AG08395 (cell line): ENCODE results near the gene PILRB.
"Not testable (repeated sequence)": the region's sequence is repeated elsewhere in the genome, so short reads cannot be mapped to it uniquely, and the experiment has no call there.

Experiments used
- DNase-seq: peaks from one replicate; pipeline ENCODE4 v3.0.0; 2012; ENCODE audit warnings: mixed read lengths, low spot score

Gene PILRB

DNA sequence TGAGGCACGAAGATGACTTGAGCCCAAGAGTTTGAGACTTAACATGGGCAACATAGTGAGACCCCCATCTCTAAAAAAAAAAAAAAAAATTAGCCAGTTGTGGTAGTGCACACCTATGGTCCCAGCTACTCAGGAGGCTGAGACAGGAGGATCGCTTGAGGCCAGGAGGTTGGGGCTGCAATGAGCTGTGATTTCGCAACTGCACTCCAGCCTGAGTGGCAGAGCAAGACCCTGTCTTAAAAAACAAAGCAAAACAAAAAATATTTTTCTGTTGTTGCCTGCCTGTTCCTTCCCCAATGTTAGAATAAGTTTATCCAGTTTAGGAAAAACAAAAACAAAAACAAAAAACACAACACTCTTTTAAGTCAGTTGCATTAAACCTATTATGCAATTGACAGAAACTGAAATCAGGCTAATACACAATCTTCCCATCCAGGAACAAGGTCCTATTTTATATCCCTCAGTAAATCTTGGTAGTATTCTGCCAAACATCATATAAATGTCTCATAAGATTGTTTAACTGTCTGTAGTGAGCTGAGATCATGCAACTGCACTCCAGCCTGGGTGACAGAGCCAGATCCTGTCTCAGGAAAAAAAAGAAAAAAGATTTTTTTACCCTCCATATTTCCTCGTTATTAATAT, 20.3 kb downstream of the PILRB start:
- no peak for DNase-seq

GRCh38 chr7:100380196-100380595, 22.3 kb downstream of the PILRB start:
- no peak for DNase-seq

DNA sequence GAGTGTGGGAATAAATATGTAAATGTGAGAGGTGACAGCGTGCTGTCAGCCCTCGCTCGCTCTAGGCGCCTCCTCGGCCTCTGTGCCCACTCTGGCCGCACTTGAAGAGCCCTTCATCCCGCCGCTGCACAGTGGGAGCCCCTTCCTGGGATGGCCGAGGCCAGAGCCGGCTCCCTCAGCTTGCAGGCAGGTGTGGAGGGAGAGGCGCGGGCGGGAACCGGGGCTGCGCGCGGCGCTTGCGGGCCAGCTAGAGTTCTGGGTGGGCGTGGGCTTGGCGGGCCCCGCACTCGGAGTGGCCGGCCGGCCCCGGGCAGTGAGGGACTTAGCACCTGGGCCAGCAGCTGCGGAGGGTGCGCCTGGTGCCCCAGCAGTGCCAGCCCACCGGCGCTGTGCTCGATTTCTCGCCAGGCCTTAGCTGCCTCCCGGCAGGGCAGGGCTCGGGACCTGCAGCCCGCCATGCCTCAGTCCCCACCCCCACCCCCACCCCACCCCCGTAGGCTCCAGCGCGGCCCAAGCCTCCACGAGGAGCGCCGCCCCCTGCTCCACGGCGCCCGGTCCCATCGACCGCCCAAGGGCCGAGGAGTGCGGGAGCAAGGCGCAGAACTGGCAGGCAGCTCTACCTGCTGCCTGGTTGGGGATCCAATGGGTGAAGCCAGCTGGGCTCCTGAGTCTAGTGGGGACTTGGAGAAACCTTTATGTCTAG, 23.8 kb downstream of the PILRB start:
- DNase-seq: not testable (repeated sequence)

DNA sequence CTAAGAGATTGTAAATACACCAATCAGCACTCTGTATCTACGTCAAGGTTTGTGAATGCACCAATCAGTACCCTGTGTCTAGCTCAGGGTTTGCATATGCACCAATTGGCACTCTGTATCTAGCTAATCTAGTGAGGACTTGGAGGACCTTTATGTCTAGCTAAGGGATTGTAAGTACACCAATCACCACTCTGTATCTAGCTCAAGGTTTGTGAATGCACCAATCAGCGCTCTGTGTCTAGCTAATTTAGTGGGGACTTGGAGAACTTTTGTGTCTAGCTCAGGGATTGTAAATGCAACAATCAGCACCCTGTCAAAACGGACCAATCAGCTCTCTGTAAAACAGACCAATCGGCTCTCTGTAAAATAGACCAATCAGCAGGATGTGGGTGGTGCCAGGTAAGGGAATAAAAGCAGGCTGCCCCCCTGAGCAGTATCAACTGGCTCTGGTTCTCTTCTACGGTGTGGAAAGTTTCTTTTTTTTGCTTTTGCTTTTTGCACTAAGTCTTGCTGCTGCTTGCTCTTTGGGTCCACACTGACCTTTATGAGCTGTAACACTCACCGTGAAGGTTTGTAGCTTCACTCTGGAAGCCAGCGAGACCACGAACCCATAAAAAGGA, 24.4 kb downstream of the PILRB start:
- not testable (repeated sequence) for DNase-seq

DNA sequence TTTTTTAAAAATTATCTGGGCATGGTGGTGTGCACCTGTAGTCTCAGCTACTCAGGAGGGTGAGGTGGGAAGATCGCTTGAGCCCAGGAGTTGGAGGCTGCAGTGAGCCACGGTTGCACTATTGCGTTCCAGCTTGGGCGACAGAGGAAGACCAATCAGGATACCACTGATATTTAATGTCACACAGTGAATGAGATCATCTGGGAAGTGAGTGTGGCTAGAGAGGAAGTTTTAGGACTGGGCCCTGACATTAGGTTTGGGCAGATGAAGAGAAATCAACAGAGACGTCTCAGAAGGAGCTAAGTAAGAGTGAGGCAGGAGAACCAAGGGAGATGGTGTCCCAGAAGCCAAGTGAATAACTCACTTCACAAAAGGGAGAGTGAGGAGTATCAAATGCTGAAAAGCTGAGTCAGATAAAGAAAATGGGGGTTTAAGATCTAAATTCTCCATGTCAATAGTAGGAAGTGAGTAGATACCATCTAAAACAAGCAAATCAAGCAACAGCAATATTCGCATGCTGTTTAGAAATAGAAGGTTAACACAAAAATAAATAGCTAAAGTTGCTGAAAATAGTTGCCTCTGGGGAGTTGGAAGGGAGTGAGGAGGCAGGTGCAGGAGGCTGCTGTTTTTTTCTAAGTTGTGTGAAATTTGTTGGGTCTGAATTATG, 26.8 kb downstream of the PILRB start:
- no peak for DNase-seq

DNA sequence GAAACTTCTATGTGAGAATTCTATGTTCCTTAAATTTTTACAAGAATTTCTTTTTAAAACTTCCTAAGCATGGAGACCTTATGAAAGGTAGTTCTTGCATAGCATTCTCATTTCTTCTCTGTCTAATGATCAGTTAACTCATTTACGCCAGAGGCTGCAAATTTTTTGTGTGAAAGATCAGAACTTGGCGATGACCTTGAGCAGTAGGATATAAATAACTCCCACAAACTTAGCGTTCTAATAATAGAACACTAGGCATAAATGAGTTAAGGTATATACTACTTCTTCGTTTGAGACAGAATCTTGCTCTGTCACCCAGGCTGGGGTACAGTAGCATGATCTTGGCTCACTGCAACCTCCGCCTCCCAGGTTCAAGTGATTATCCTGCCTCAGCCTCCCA, 29.0 kb downstream of the PILRB start:
- no peak for DNase-seq

- no peak for DNase-seq
These were observed 29.8 kb downstream of the PILRB start for GRCh38 chr7:100387695-100388094.

DNA sequence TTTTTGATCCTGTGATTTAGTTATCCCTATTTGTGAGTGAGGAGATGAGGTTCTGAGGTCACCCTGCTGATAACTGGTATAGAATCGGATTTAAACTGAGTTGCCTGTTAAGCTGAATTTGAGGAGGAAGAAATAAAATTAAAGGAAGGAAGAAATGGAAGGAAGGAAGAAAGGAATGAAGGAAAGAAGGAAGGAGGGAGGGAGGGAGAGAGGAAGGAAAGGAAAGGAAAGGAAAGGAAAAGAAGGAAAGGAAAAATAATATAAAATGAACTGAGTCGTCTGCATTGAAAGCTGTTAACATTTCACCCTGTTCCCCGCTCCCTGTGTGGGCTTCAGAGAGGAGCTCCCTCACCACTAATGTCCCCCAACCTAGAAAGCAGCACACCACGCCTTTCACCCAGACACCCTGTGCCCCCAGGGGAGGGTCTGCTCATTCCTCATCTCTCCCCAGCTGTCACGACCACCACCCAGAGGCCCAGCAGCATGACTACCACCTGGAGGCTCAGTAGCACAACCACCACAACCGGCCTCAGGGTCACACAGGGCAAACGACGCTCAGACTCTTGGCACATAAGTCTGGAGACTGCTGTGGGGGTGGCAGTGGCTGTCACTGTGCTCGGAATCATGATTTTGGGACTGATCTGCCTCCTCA, 31.6 kb downstream of the PILRB start:
- DNase-seq: no peak

DNA sequence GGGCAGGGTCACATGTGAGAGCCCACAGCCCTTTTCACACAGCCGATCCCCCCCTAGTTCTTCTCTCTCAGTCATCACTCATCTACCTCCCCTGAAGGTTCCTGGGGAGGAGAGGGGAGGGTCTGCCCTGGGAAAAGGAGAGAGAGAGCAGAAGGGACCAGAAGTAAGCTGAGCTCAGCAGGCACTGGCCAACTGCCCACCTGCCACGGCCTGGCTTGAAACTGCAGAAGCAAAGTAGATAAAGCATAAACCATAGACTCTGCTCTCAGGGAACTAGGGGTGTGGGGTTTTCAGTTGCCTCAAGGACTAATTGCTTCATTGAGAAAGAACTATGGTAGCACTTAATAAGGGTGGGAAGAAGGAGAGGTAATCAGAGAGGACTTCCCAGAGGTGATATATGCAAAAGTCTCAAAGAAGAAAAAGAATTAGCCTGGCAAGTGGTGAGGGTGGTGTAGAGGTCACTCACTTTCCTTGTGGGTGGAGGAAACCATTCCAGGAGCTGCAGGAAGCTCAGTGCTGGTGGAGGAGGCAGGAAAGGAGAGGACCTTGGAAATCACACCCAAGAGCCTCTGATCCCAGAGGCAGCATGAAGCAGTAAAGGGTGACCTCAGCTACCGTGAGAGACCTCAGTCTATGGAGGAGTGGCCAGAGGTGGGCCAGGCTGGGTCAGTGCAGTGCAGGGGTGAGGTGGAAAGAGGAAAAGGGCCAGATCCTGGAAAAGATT, 32.5 kb downstream of the PILRB start:
- DNase-seq: no peak

- DNase-seq: no peak
These were observed 35.5 kb downstream of the PILRB start for GRCh38 chr7:100393233-100393905.

- DNase-seq: no peak
These were observed 36.2 kb downstream of the PILRB start for GRCh38 chr7:100394077-100394476.

- no peak for DNase-seq
These were observed 38.6 kb downstream of the PILRB start for GRCh38 chr7:100396421-100396982.

DNA sequence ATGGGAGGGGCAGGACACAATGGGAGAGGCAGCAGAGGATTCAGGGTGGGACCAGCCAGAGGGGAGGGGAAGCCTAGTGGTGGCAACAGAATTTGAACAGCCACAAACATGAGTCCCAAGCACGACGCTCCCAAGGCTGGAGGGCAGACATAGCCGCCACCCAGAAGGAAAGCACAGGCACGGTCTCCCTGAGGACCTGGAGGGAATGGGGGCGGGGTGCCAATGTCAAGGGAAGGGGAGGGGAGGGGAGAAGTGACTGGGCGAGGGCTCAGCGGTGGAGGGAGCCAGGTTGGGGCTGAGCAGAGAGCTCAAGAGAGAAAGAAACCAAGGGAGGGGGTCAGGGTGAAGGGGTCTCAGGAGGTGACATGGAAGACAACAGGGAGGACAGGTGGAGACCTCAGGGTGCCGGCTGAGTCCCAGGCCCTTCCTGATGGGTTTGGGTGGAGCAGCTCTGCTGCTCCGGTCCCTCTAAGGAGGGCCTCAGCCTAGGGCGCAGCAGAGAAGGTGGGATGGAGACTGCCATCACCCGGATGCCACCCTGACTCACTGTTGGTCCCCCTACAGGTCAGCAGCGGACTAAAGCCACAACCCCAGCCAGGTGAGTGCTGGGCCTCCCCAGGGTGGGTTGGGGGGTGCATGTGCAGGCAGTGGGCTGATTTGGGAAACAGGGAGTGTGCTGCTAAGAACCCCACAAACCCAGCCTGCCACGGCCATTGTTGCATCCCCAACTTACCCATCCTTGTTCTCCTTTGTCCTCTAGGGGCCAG, 39.6 kb downstream of the PILRB start:
- DNase-seq: no peak

DNA sequence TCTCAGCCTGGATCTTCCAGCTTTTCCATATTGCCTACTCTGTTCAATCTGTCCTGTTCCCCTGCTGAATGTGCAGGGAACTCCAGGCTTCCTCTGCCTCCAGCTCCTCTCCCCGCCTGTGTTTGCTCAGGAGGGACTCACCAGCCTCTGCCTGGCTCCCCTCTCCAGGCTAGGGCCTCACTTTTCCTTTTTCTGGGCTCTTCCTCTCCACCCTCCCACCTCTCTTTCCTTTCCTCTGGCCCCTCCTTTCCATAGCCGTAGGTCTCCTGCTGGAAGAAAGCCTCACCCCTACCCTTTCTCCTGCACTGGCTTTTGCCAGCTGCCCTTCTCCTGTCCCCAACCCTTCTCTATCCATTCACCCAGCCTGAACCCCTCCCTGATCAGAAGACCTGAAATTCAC, 40.3 kb downstream of the PILRB start:
- DNase-seq: no peak

- no peak for DNase-seq
These were observed 42.1 kb downstream of the PILRB start for GRCh38 chr7:100400041-100400440.

- DNase-seq: no peak
These were observed 42.7 kb downstream of the PILRB start for GRCh38 chr7:100400656-100401055.

DNA sequence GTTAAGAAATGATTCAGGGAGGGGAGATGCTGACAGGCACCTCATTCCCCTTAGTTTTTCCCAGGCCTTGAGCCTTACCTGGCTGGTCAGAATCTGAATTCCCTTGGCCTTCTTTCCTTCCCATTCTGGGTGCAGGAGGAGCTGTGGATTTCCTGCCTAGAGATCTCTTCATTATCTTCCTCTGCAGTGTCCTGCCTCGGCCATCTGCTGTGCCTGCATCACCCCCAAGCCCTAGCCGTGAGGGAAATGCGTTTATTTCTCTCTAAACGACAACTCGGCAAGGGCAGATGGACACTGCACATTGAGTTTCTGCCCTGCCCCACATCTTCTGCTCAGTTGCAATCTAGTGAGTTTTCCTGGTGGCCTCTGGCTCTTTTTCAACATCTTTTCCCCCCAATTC, 43.9 kb downstream of the PILRB start:
- no peak for DNase-seq

GRCh38 chr7:100402241-100402640, 44.3 kb downstream of the PILRB start:
- no peak for DNase-seq

DNA sequence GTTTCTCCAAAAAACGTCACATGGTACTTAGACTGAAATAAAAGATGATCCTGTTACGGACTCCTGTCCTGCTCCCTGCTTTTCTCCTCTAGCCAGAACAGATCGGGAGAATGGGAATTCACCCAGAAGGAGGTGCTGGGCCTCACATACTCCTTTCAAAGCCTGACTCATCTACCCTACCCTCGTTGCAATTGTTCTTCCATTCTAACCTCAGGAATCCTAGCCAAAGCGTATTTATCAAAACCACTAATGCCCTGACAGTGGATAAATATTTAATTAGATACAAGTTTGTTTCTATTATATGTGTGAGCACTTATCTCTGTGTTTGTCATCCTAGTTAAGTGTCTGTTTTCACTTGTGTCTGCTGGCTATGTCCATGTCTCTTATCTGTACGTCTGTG, 48.9 kb downstream of the PILRB start:
- DNase-seq: peak; percentile 38
